Measurements from ENCODE around the gene SFMBT1. TPM values are rescaled to one million over a fixed set of nuclear protein-coding genes. Genes with fewer than 3 reads are reported as not detected.

The SFMBT1 gene
- total and polyA plus RNA-seq, 2 of the 4 experiments (the other 2 are of a cell fraction) = 1.0 to 1.8 TPM

- no peak overlapping the region for H2AK9ac ChIP-seq (replicated peaks; ENCODE audit: low read depth, low read length, poor library complexity)
- no peak overlapping the region for H3K9ac ChIP-seq (ENCODE audit: low read depth, low read length)
- H3K9me3 ChIP-seq (ENCODE audit: control insufficient read depth, insufficient read depth, low read length) = no peaks in the 10 kb centered on the region
- no peak overlapping the region for H3K4me3 ChIP-seq (ENCODE audit: insufficient read depth, low read depth, low read length)
- H3K18ac ChIP-seq (ENCODE audit: low read depth, low read length) = no peak overlapping the region
- dilution Hi-C loops (cut with HindIII; ENCODE audit: low sequenced_read_pairs, unreplicated experiment) = no loop called here
- H4K91ac ChIP-seq (ENCODE audit: insufficient read depth, low read depth, low read length) = no peak overlapping the region
- intact Hi-C loops (cut with micrococcal nuclease) = no loop called here
- no peak overlapping the region for H2AFZ ChIP-seq (replicated peaks; ENCODE audit: low read length, poor library complexity)
- ChIA-PET CTCF (no interaction called here), POLR2A (ENCODE audit: unreplicated experiment) (no interaction called here)
- no peak overlapping the region for H2AK5ac ChIP-seq (ENCODE audit: low read depth, low read length)
- peaks cover 9% of the 10 kb centered on the region for H3K4me1 ChIP-seq (ENCODE audit: control insufficient read depth, insufficient read depth, low read length)
- no peak overlapping the region for H3K4me2 ChIP-seq (ENCODE audit: low read depth, low read length)
- H3K27ac ChIP-seq (ENCODE audit: insufficient read depth, low read length) = no peak overlapping the region
- TF ChIP-seq FOS (IDR thresholded peaks at IDR 0.05; ENCODE audit: low read depth, low read length) (no peak), MAZ (IDR thresholded peaks at IDR 0.05; ENCODE audit: borderline replicate concordance, low read depth, low read length) (no peak), BHLHE40 (IDR thresholded peaks at IDR 0.05; ENCODE audit: low read depth, low read length) (no peak), SMC3 (IDR thresholded peaks at IDR 0.05; ENCODE audit: low read depth, low read length) (no peak), CEBPB (IDR thresholded peaks at IDR 0.05; ENCODE audit: low read depth, low read length) (no peak), CTCF (conservative IDR thresholded peaks at IDR 0.05; ENCODE audit: low read depth, low read length) (no peak), POLR2A (IDR thresholded peaks at IDR 0.05; ENCODE audit: low read depth, low read length) (no peak), MXI1 (IDR thresholded peaks at IDR 0.05; ENCODE audit: borderline replicate concordance, low read depth, low read length) (no peak), RCOR1 (IDR thresholded peaks at IDR 0.05; ENCODE audit: insufficient replicate concordance, low read length) (no peak), MAFK (IDR thresholded peaks at IDR 0.05; ENCODE audit: low read depth, low read length) (no peak), NFE2L2 (IDR thresholded peaks at IDR 0.05; ENCODE audit: low read depth, low read length) (no peak), CHD1 (IDR thresholded peaks at IDR 0.05; ENCODE audit: low read depth, low read length) (no peak), RFX5 (IDR thresholded peaks at IDR 0.05; ENCODE audit: low read depth, low read length) (no peak)
- ATAC-seq (ENCODE audit: low read depth) (no peak), DNase-seq (no peak)
- no peak overlapping the region for H2BK120ac ChIP-seq (ENCODE audit: low read depth, low read length)
- peaks cover 40 to 63% of the 10 kb centered on the region in 2 experiments for H3K79me1 ChIP-seq (ENCODE audit: low read depth in 1 of 2, low read length in 2 of 2)
- H3K56ac ChIP-seq (ENCODE audit: extremely low read depth, insufficient read depth, low read length) = no peak overlapping the region
- no peak overlapping the region for H3K23ac ChIP-seq (ENCODE audit: low read depth, low read length)
- H3K9me1 ChIP-seq (ENCODE audit: insufficient read depth, low read length) = peaks cover 18% of the 10 kb centered on the region
- no peak overlapping the region for H4K5ac ChIP-seq (ENCODE audit: low read depth, low read length)
- in situ Hi-C loops (cut with MboI; ENCODE audit: low sequenced_read_pairs) = no loop called here
- H2BK20ac ChIP-seq (ENCODE audit: low read depth, low read length) = no peak overlapping the region
- no peak overlapping the region for H3K14ac ChIP-seq (replicated peaks; ENCODE audit: low read depth, low read length)
- no TSS peak for BruUV-seq (replicated peaks)
- H4K20me1 ChIP-seq (ENCODE audit: insufficient read depth, low read length) = peaks cover 4% of the 10 kb centered on the region; the same call in 1 of the 2 replicates
- H3K27me3 ChIP-seq (ENCODE audit: control insufficient read depth, insufficient read depth, low read length) = no peaks in the 10 kb centered on the region
- no peak overlapping the region for H3K4ac ChIP-seq (ENCODE audit: low read depth, low read length)
- H3K36me3 ChIP-seq (ENCODE audit: control insufficient read depth, insufficient read depth, low read length) = peaks cover 2% of the 10 kb centered on the region; the same call in 1 of the 2 replicates
- 89% methylated on average over 3 of the region's 5 CpGs; no CpG with 5 or more reads in 1 of the 2 experiments for WGBS, 2 experiments (ENCODE audit: extremely low coverage in 2 of 2, insufficient read length in 1 of 2)
- H2BK5ac ChIP-seq (ENCODE audit: low read depth, low read length, poor library complexity, severe bottlenecking) = no peak overlapping the region
- H4K8ac ChIP-seq (ENCODE audit: low read depth in 2 of 2, low read length in 2 of 2) = no peak overlapping the region
- H2BK15ac ChIP-seq (ENCODE audit: low read depth, low read length) = no peak overlapping the region
These were observed 159.7 kb downstream of the SFMBT1 start for GRCh38 chr3:52886049-52886730.

All from IMR-90 (cell line).